HepG2 (cell line): Measurements from ENCODE around the gene PPEF2. TPM values are rescaled to one million over a fixed set of nuclear protein-coding genes. Genes with fewer than 3 reads are reported as not detected.

Experiments used
- ATAC-seq: fragments of 200-7000 bp; cut with Tn5 transposase; 3 replicates; pipeline ENCODE4 v1.9.1; 2020; ENCODE audit warnings: mild to moderate bottlenecking, moderate library complexity
- BruUV-seq: library from RNA; stranded (reverse); fragments of 400-500 nt; replicated peaks from 2 replicates; lab custom pipeline; 2021; lab: Mats Ljungman, UMichigan
- CTCF ChIA-PET: fragments of 300-600 bp; formaldehyde crosslinking; extraction: SDS; loops from one replicate; lab custom pipeline; 2021; ENCODE audit warnings: low total read pairs, inconsistent platforms, low intra/inter-chr PET ratio; lab: Yijun Ruan, JAX
- POLR2A ChIA-PET: fragments of 350-600 bp; sonication (Branson Sonifier 250); formaldehyde crosslinking; loops from one replicate; lab custom pipeline; 2020; ENCODE audit warnings: antibody characterized with exemption, inconsistent platforms; lab: Yijun Ruan, JAX
- DNase-seq: peaks from one replicate; pipeline ENCODE4 v3.0.0-alpha.2; 2015; ENCODE audit warnings: low spot score
- FAIRE-seq: peaks from 3 replicates; lab custom pipeline; 2011; peaks lifted over from hg19 to GRCh38; lab: Jason Lieb, UNC
- H2AFZ ChIP-seq: one replicate; pipeline ENCODE4 v1.6.1; 2011; ENCODE audit warnings: low read length, inconsistent platforms
- H3K27ac ChIP-seq: fragments of 300-600 bp; 3 replicates; pipeline ENCODE4 v1.8.0; 2011; ENCODE audit warnings: mixed run types, mild to moderate bottlenecking, mixed read lengths, low read length, inconsistent platforms; ENCODE audit not compliant: insufficient read depth; ENCODE audit errors: extremely low read length
- H3K27me3 ChIP-seq, 2 experiments: fragments of 200-600 bp in 1 of 2; 2 replicates in 1 of 2; 3 replicates in 1 of 2; pipeline versions ENCODE4 v1.6.0 to v1.8.0; 2011; ENCODE audit warnings: low read length in 2 of 2, mild to moderate bottlenecking in 2 of 2, moderate library complexity in 2 of 2, inconsistent platforms in 1 of 2; ENCODE audit not compliant: insufficient read depth in 2 of 2, control insufficient read depth in 1 of 2
- H3K36me3 ChIP-seq, 2 experiments: fragments of 200-600 bp in 1 of 2; replicated peaks in 1 of 2; 2 replicates in 1 of 2; 3 replicates in 1 of 2; pipeline versions ENCODE4 v1.5.1 to v1.8.0; 2011; ENCODE audit warnings: low read length in 2 of 2, inconsistent platforms in 1 of 2; ENCODE audit not compliant: insufficient read depth in 2 of 2, control insufficient read depth in 1 of 2
- H3K4me1 ChIP-seq: 2 replicates; pipeline ENCODE4 v1.5.1; 2012; ENCODE audit warnings: low read length, inconsistent platforms; ENCODE audit not compliant: insufficient read depth
- H3K4me2 ChIP-seq: 2 replicates; pipeline ENCODE4 v1.6.0; 2011; ENCODE audit warnings: low read depth, low read length, inconsistent platforms
- H3K4me3 ChIP-seq, 3 experiments: fragments of 200-600 bp in 1 of 3; sonication (generic), shearing (Covaris generic) in 1 of 3; replicated peaks in 1 of 3; 2 replicates each; pipeline ENCODE4 v1.5.1; 2011 to 2016; ENCODE audit warnings: low read length in 3 of 3, inconsistent platforms in 2 of 3, low read depth in 2 of 3, mild to moderate bottlenecking in 2 of 3, control low read depth in 1 of 3, mixed read lengths in 1 of 3; ENCODE audit not compliant: insufficient read depth in 1 of 3
- H3K79me2 ChIP-seq: one replicate; pipeline ENCODE4 v1.6.1; 2011; ENCODE audit warnings: low read length, inconsistent platforms; ENCODE audit not compliant: insufficient read depth
- H3K9ac ChIP-seq: 2 replicates; pipeline ENCODE4 v1.6.0; 2011; ENCODE audit warnings: mild to moderate bottlenecking, low read depth, low read length, inconsistent platforms; ENCODE audit not compliant: insufficient read depth
- H3K9me3 ChIP-seq: 2 replicates; pipeline ENCODE4 v1.5.1; 2012; ENCODE audit warnings: mild to moderate bottlenecking, low read length
- H4K20me1 ChIP-seq: 2 replicates; pipeline ENCODE4 v1.6.0; 2011; ENCODE audit warnings: inconsistent platforms, mild to moderate bottlenecking, low read length, moderate library complexity; ENCODE audit not compliant: insufficient read depth
- CEBPB ChIP-seq: IDR thresholded peaks from 2 replicates; pipeline ENCODE4 v1.6.1; 2011; ENCODE audit warnings: low read depth, low read length, improper control_type of control experiment, borderline replicate concordance
- CTCF ChIP-seq: sonication (generic); formaldehyde crosslinking; IDR thresholded peaks from 2 replicates; pipeline ENCODE4 v1.5.0; 2020; ENCODE audit warnings: mild to moderate bottlenecking, missing genetic modification reagents, moderate library complexity
- GATAD2A ChIP-seq: IDR thresholded peaks from 2 replicates; pipeline ENCODE4 v1.6.1; 2016
- RNF219 ChIP-seq: sonication (generic); formaldehyde crosslinking; IDR thresholded peaks from 2 replicates; pipeline ENCODE4 v1.5.0; 2020; ENCODE audit warnings: mild to moderate bottlenecking, missing genetic modification reagents
- SAP130 ChIP-seq: IDR thresholded peaks from 2 replicates; pipeline ENCODE4 v1.6.1; 2016; ENCODE audit warnings: low read depth
- STAG1 ChIP-seq: sonication (generic); formaldehyde crosslinking; IDR thresholded peaks from 2 replicates; pipeline ENCODE4 v1.4.0; 2020; ENCODE audit warnings: missing genetic modification reagents
- ZNF17 ChIP-seq: sonication (generic); formaldehyde crosslinking; IDR thresholded peaks from 2 replicates; pipeline ENCODE4 v1.5.0; 2020; ENCODE audit warnings: mild to moderate bottlenecking, missing genetic modification reagents
- ZNF644 ChIP-seq: IDR thresholded peaks from 2 replicates; pipeline ENCODE4 v1.6.1; 2016; ENCODE audit warnings: low read depth
- ZUFSP ChIP-seq: sonication (generic); formaldehyde crosslinking; IDR thresholded peaks from 2 replicates; pipeline ENCODE4 v1.9.0; 2021; ENCODE audit warnings: missing genetic modification reagents, mild to moderate bottlenecking, borderline replicate concordance
- WGBS: methylation state at CpG from one replicate; pipeline ENCODE4 v1.1.6; 2017; ENCODE audit warnings: low lambda C conversion rate; 5-methylcytosine and 5-hydroxymethylcytosine counted together
- in situ Hi-C: cut with HindIII; loops from 2 replicates; pipeline ENCODE4 v1.10.0; 2017; ENCODE audit warnings: low pct_unique_long_range_greater_than_20kb; ENCODE audit not compliant: extremely low pct_ligation_motif_present
- intact Hi-C: fragments of 100-400 bp; cut with micrococcal nuclease; formaldehyde crosslinking; loops from one replicate; pipeline ENCODE4 v1.10.0; 2022; ENCODE audit not compliant: unreplicated experiment
- polyA plus RNA-seq, 8 experiments: library from polyadenylated mRNA; depleted of rRNA in 3 of 8; stranded (reverse) in 7 of 8; unstranded in 1 of 8; fragments of >200 nt; fragmentation: Illumina TruSeq in 4 of 8; extraction: Trizol in 4 of 8; gene quantifications; 2 replicates each; pipeline versions ENCODE4 v1.2.1 to v1.2.3, GENCODE V29; 2011 to 2016; ENCODE audit warnings: low read depth in 4 of 8, missing spikeins in 1 of 8, mixed read lengths in 1 of 8; ENCODE audit not compliant: insufficient read depth in 1 of 8
- total RNA-seq, 5 experiments: library from RNA; depleted of rRNA; stranded (reverse); fragments of >200 nt; fragmentation: Illumina TruSeq; extraction: Trizol; gene quantifications; 2 replicates each; pipeline ENCODE4 v1.2.3, GENCODE V29; 2016; ENCODE audit warnings: low read depth in 1 of 5

Gene PPEF2
- total and polyA plus RNA-seq, 2 of the 13 experiments (the other 11 are each of a cell fraction or from before 2014, with no cell fraction given) = 0.01 TPM; not detected in 1

GRCh38 chr4:75858721-75859120, 43.5 kb downstream of the PPEF2 start:
- Histone ChIP-seq H3K9me3 (peaks cover 6% of the 10 kb centered on the region; the same call in 1 of the 2 replicates), H3K4me1 (no peaks in the 10 kb centered on the region), H3K36me3 (no peaks in the 10 kb centered on the region), H3K27me3 (no peaks in the 10 kb centered on the region; a peak in 1 of 5 replicates), H3K4me2 (no peak overlapping the region), H3K4me3 (no peak overlapping the region), H4K20me1 (no peaks in the 10 kb centered on the region), H3K79me2 (no peaks in the 10 kb centered on the region), H3K27ac (no peak overlapping the region), H3K9ac (no peak overlapping the region), H2AFZ (no peak overlapping the region)
- 0% methylated on average over 1 of the region's 1 CpG for WGBS
- ChIA-PET POLR2A (no interaction called here), CTCF (no interaction called here)
- no peak for DNase-seq
- intact Hi-C loops (no loop called here), in situ Hi-C loops (no loop called here)
- BruUV-seq = no TSS peak
- TF ChIP-seq STAG1 (CRISPR knock-in tag) = no peak
- TF ChIP-seq ZNF17 (CRISPR knock-in tag) = peak; percentile 94
- FAIRE-seq = no peak
- ATAC-seq = no peak

GRCh38 chr4:75849461-75849860, 52.8 kb downstream of the PPEF2 start:
- H3K4me1 ChIP-seq = peaks cover 33% of the 10 kb centered on the region
- no peaks in the 10 kb centered on the region for H3K9me3 ChIP-seq
- no peak overlapping the region for H2AFZ ChIP-seq
- WGBS = 8% methylated on average over 6 of the region's 6 CpGs
- POLR2A ChIA-PET = no interaction called here
- no peaks in the 10 kb centered on the region for H4K20me1 ChIP-seq
- in situ Hi-C loops = no loop called here
- FAIRE-seq (no peak), ATAC-seq (peak; percentile 79)
- CTCF ChIA-PET = interaction anchor here (0.6 kb wide), 1 partner anchor 476 kb away, joined by 3 read pairs; no protein-coding TSS in a partner anchor
- no peak overlapping the region for H3K27ac ChIP-seq
- no TSS peak for BruUV-seq
- H3K36me3 ChIP-seq = no peaks in the 10 kb centered on the region
- no peak overlapping the region for H3K9ac ChIP-seq
- TF ChIP-seq RNF219 (no peak), GATAD2A (CRISPR knock-in tag) (0 out of 2 replicates have a peak, but pooled peaks have one; percentile 3), ZUFSP (CRISPR knock-in tag) (no peak), ZNF644 (CRISPR knock-in tag) (0 out of 2 replicates have a peak, but pooled peaks have one; percentile 35), SAP130 (CRISPR knock-in tag) (0 out of 2 replicates have a peak, but pooled peaks have one; percentile 11), CEBPB (0 out of 2 replicates have a peak, but pooled peaks have one; percentile 12), CTCF (CRISPR knock-in tag) (0 out of 2 replicates have a peak, but pooled peaks have one; percentile 22)
- TF ChIP-seq, all 625 proteins: peak for 5
- Histone ChIP-seq H3K4me2 (peak overlapping the region; percentile 68), H3K27me3 (no peaks in the 10 kb centered on the region; a peak in 1 of 5 replicates), H3K4me3 (peak overlapping the region in 1 of 3 experiments; percentile 25; a peak in 1 of 6 replicates), H3K79me2 (no peaks in the 10 kb centered on the region)
- intact Hi-C loops = loop anchor here (5.0 kb wide), 1 partner anchor 127 kb away; the partner anchor contains the start of gene USO1
- no peak for DNase-seq
